MM.1S (cell line): ENCODE measurements around the gene NPHP3.

Source experiments
- DNase-seq: peaks from one replicate; pipeline ENCODE4 v3.0.0-alpha.2; 2015
- H2AFZ ChIP-seq: fragments of 300-600 bp; sonication (generic); 2 replicates; pipeline ENCODE4 v1.6.0; 2016; ENCODE audit warnings: antibody characterized with exemption, low read length
- H3F3A ChIP-seq: fragments of 300-600 bp; sonication (generic); 2 replicates; pipeline ENCODE4 v1.6.1; 2016; ENCODE audit warnings: mild to moderate bottlenecking, antibody characterized with exemption, low read length, moderate library complexity, mixed read lengths; ENCODE audit not compliant: insufficient read depth
- H3K27ac ChIP-seq: fragments of 300-600 bp; sonication (generic); 2 replicates; pipeline ENCODE4 v1.5.1; 2016; ENCODE audit warnings: mild to moderate bottlenecking, low read length
- H3K27me3 ChIP-seq: fragments of 300-600 bp; sonication (generic); replicated peaks from 2 replicates; pipeline ENCODE4 v1.6.0; 2016; ENCODE audit warnings: low read length; ENCODE audit not compliant: insufficient read depth
- H3K36me3 ChIP-seq: fragments of 300-600 bp; sonication (generic); replicated peaks from 2 replicates; pipeline ENCODE4 v1.6.1; 2016; ENCODE audit warnings: mild to moderate bottlenecking, low read length, mixed read lengths; ENCODE audit not compliant: insufficient read depth
- H3K4me1 ChIP-seq: fragments of 300-600 bp; sonication (generic); 2 replicates; pipeline ENCODE4 v1.6.1; 2016; ENCODE audit warnings: low read length, mixed read lengths
- H3K4me2 ChIP-seq: fragments of 300-600 bp; sonication (generic); 2 replicates; pipeline ENCODE4 v1.6.0; 2016; ENCODE audit warnings: low read depth, low read length
- H3K4me3 ChIP-seq: fragments of 300-600 bp; sonication (generic); 2 replicates; pipeline ENCODE4 v1.5.1; 2016; ENCODE audit warnings: low read length, mixed read lengths
- H3K79me2 ChIP-seq: fragments of 300-600 bp; sonication (generic); 2 replicates; pipeline ENCODE4 v1.6.1; 2016; ENCODE audit warnings: mixed run types, low read length, mixed read lengths
- H3K9ac ChIP-seq: fragments of 300-600 bp; sonication (generic); 2 replicates; pipeline ENCODE4 v1.6.1; 2016; ENCODE audit warnings: low read length, mixed read lengths
- H3K9me2 ChIP-seq: fragments of 300-600 bp; sonication (generic); replicated peaks from 2 replicates; pipeline ENCODE4 v1.6.1; 2016; ENCODE audit warnings: mild to moderate bottlenecking, low read length, mixed read lengths; ENCODE audit not compliant: insufficient read depth
- H3K9me3 ChIP-seq: fragments of 300-600 bp; sonication (generic); replicated peaks from 2 replicates; pipeline ENCODE4 v1.6.1; 2016; ENCODE audit warnings: mild to moderate bottlenecking, low read length, mixed read lengths; ENCODE audit not compliant: insufficient read depth
- H4K20me1 ChIP-seq: fragments of 300-600 bp; sonication (generic); 2 replicates; pipeline ENCODE4 v1.6.1; 2016; ENCODE audit warnings: mild to moderate bottlenecking, low read length, moderate library complexity, mixed read lengths; ENCODE audit not compliant: insufficient read depth
- EZH2 ChIP-seq: fragments of 300-600 bp; sonication (generic); optimal IDR thresholded peaks from 2 replicates; pipeline ENCODE3; 2017; ENCODE audit warnings: low read depth, mild to moderate bottlenecking, antibody characterized with exemption, low read length, mixed read lengths
- EZH2phosphoT487 ChIP-seq: fragments of 300-600 bp; sonication (generic); IDR thresholded peaks from 2 replicates; pipeline ENCODE4 v1.6.1; 2018; ENCODE audit warnings: antibody characterized with exemption, low read length
- TF ChIP-seq, protein P1 (sequence below): fragments of 300-600 bp; sonication (generic); IDR thresholded peaks from 2 replicates; pipeline ENCODE4 v1.5.1; 2016; ENCODE audit warnings: antibody characterized with exemption, low read length, mixed read lengths

NPHP3 gene

DNA sequence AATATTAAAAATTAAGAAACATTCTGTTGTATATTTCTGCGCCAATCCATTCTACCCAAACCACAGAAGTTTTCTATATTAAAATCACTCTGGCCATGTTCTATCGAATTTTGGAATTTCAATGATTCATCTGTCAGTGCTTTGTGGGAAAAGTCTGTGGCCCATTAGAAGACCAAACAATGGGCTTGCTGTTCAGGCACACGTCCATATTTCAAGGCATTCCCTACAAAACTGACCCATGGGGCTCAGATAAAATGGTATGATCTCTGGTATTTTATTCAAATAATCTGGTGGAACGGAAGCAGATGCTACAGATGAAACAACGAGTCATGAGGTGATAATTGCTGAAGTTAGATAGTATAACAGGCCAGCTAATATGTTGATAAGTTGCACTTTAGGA is 12.4 kb downstream of the NPHP3 start:
- no peaks in the 10 kb centered on the region for H3K9me3 ChIP-seq
- DNase-seq: no peak
- H3K27me3 ChIP-seq: no peaks in the 10 kb centered on the region
- H4K20me1 ChIP-seq: no peaks in the 10 kb centered on the region
- H2AFZ ChIP-seq: no peak overlapping the region
- H3K36me3 ChIP-seq: no peaks in the 10 kb centered on the region
- H3K4me2 ChIP-seq: no peak overlapping the region
- no peaks in the 10 kb centered on the region for H3K9me2 ChIP-seq
- H3K4me1 ChIP-seq: no peaks in the 10 kb centered on the region
- no peaks in the 10 kb centered on the region for H3F3A ChIP-seq
- no peak overlapping the region for H3K4me3 ChIP-seq
- no peaks in the 10 kb centered on the region for H3K79me2 ChIP-seq
- no peak overlapping the region for H3K9ac ChIP-seq
- no peak overlapping the region for H3K27ac ChIP-seq
- TF ChIP-seq, protein P1, sequence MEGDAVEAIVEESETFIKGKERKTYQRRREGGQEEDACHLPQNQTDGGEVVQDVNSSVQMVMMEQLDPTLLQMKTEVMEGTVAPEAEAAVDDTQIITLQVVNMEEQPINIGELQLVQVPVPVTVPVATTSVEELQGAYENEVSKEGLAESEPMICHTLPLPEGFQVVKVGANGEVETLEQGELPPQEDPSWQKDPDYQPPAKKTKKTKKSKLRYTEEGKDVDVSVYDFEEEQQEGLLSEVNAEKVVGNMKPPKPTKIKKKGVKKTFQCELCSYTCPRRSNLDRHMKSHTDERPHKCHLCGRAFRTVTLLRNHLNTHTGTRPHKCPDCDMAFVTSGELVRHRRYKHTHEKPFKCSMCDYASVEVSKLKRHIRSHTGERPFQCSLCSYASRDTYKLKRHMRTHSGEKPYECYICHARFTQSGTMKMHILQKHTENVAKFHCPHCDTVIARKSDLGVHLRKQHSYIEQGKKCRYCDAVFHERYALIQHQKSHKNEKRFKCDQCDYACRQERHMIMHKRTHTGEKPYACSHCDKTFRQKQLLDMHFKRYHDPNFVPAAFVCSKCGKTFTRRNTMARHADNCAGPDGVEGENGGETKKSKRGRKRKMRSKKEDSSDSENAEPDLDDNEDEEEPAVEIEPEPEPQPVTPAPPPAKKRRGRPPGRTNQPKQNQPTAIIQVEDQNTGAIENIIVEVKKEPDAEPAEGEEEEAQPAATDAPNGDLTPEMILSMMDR: no peak
- TF ChIP-seq EZH2 (no peak), EZH2phosphoT487 (no peak)

DNA sequence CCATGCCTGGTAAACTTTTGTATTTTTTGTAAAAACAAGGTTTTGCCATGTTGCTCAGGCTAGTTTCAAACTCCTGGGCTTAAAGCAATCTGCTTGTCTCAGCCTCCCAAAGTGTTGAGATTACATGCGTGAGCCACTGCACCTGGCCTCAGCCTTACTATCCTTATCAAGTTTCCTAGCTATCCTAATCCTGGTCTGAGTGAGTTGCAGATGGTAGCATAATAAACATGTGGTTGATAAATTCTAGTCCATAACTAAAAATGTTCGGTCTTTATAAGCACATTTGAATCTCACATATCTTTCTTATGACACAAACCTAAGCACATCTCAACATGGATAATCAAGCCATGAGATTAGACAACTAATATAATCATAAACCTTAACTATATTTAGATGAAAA is 18.5 kb downstream of the NPHP3 start:
- H3K9ac ChIP-seq: no peak overlapping the region
- no peak overlapping the region for H2AFZ ChIP-seq
- no peak for TF ChIP-seq EZH2
- TF ChIP-seq EZH2phosphoT487: no peak
- TF ChIP-seq, protein P1: no peak
- H3K79me2 ChIP-seq: no peaks in the 10 kb centered on the region
- no peaks in the 10 kb centered on the region for H3K4me1 ChIP-seq
- H3K4me2 ChIP-seq: no peak overlapping the region
- DNase-seq: no peak
- H3K4me3 ChIP-seq: no peak overlapping the region
- no peaks in the 10 kb centered on the region for H3K9me3 ChIP-seq
- no peaks in the 10 kb centered on the region for H3F3A ChIP-seq
- H3K27ac ChIP-seq: no peak overlapping the region
- no peaks in the 10 kb centered on the region for H4K20me1 ChIP-seq
- H3K27me3 ChIP-seq: no peaks in the 10 kb centered on the region
- no peaks in the 10 kb centered on the region; the same call in 1 of the 2 replicates for H3K36me3 ChIP-seq
- no peaks in the 10 kb centered on the region for H3K9me2 ChIP-seq

DNA sequence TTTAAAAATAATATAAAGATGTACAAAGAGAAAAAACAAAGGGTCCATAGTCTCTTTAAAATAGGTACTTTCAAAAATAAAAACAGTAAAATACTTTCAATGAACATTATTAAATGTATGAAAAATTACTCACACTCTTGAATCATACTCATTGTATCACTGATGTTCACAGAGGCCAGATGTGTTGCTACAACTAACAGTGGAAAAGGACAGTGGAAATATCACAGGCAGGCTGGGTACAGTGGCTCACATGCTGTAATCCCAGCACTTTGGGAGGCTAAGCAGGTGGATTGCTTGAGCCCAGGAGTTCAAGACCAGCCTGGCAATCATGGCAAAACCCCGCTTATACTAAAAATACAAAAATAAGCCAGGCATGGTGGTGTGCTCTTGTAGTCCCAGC is 26.8 kb downstream of the NPHP3 start:
- no peaks in the 10 kb centered on the region for H3K4me1 ChIP-seq
- no peak overlapping the region for H3K27ac ChIP-seq
- H3K9ac ChIP-seq: no peak overlapping the region
- H4K20me1 ChIP-seq: no peaks in the 10 kb centered on the region
- H3K4me2 ChIP-seq: no peak overlapping the region
- H2AFZ ChIP-seq: no peak overlapping the region
- H3K27me3 ChIP-seq: no peaks in the 10 kb centered on the region
- no peaks in the 10 kb centered on the region for H3K36me3 ChIP-seq
- TF ChIP-seq, protein P1: no peak
- TF ChIP-seq EZH2 (no peak), EZH2phosphoT487 (no peak)
- H3K79me2 ChIP-seq: no peaks in the 10 kb centered on the region
- H3K9me3 ChIP-seq: no peaks in the 10 kb centered on the region
- no peak for DNase-seq
- H3K9me2 ChIP-seq: no peaks in the 10 kb centered on the region
- H3F3A ChIP-seq: no peaks in the 10 kb centered on the region
- no peak overlapping the region for H3K4me3 ChIP-seq
